LNCaP clone FGC (cell line): ENCODE data around the gene MEGF11.
A peak's percentile ranks its signal among the peaks of the same experiment; 100 is the strongest.

Source experiments
- DNase-seq: peaks from one replicate; pipeline ENCODE4 v3.0.0-alpha.2; 2011; ENCODE audit warnings: low read depth
- H3K4me3 ChIP-seq: 2 replicates; pipeline ENCODE4 v1.5.1; 2011; ENCODE audit warnings: mild to moderate bottlenecking, low read depth, low read length, control low read depth
- CTCF ChIP-seq: IDR thresholded peaks from 2 replicates; pipeline ENCODE4 v1.5.1; 2012; ENCODE audit warnings: mild to moderate bottlenecking; ENCODE audit not compliant: control insufficient read depth, insufficient read depth; ENCODE audit errors: extremely low read depth

Gene MEGF11

GRCh38 chr15:65904301-65904700 is 349.2 kb downstream of the MEGF11 start:
- DNase-seq, result no peak
- no peak for TF ChIP-seq CTCF
- no peak overlapping the region for H3K4me3 ChIP-seq

GRCh38 chr15:65903296-65904073 is 350.1 kb downstream of the MEGF11 start:
- no peak overlapping the region for H3K4me3 ChIP-seq
- no peak for TF ChIP-seq CTCF
- DNase-seq, result no peak

- DNase-seq, result peak; percentile 21
- no peak for TF ChIP-seq CTCF
- H3K4me3 ChIP-seq, result no peak overlapping the region
Measured at GRCh38 chr15:65902373-65902772, 351.2 kb downstream of the MEGF11 start.

GRCh38 chr15:65901836-65902235 is 351.7 kb downstream of the MEGF11 start:
- no peak for DNase-seq
- TF ChIP-seq CTCF, result no peak
- H3K4me3 ChIP-seq, result no peak overlapping the region

GRCh38 chr15:65901336-65901735 is 352.2 kb downstream of the MEGF11 start:
- no peak overlapping the region for H3K4me3 ChIP-seq
- no peak for TF ChIP-seq CTCF
- DNase-seq, result no peak

- TF ChIP-seq CTCF, result no peak
- DNase-seq, result no peak
- no peak overlapping the region for H3K4me3 ChIP-seq
Measured at GRCh38 chr15:65900488-65900887, 353.1 kb downstream of the MEGF11 start.

GRCh38 chr15:65896236-65896635 is 357.3 kb downstream of the MEGF11 start:
- no peak for TF ChIP-seq CTCF
- no peak for DNase-seq
- no peak overlapping the region for H3K4me3 ChIP-seq
